Fibroblast of pulmonary artery (primary cell): ENCODE data around the gene ANO4.

Source experiments
- DNase-seq: peaks from one replicate; pipeline ENCODE4 v3.0.0-alpha.2; 2010; ENCODE audit warnings: low read depth
- H3K4me3 ChIP-seq: replicated peaks from 2 replicates; pipeline ENCODE4 v1.5.1; 2011; ENCODE audit warnings: low read depth, mild to moderate bottlenecking, control low read depth, low read length, moderate library complexity
- CTCF ChIP-seq: IDR thresholded peaks from 2 replicates; pipeline ENCODE4 v1.5.1; 2011; ENCODE audit warnings: mild to moderate bottlenecking, control low read depth, low read length, inconsistent platforms; ENCODE audit errors: missing control alignments

Gene ANO4

GRCh38 chr12:100794441-100795173, at the start of gene ANO4:
ANO4 (plus strand) TSS chr12:100794776; CDS start chr12:100901786, 107,010 bp downstream.
- no peak for DNase-seq
- no peak for TF ChIP-seq CTCF
- H3K4me3 ChIP-seq = no peak within 1 kb of the TSS

- no peak for TF ChIP-seq CTCF
- no peak for DNase-seq
- no peak overlapping the region for H3K4me3 ChIP-seq
Observed at GRCh38 chr12:100745378-100746071, 49.1 kb upstream of the ANO4 start.

- DNase-seq = peak; percentile 8
- no peak for TF ChIP-seq CTCF
- no peak overlapping the region for H3K4me3 ChIP-seq
Observed at GRCh38 chr12:100752841-100753240, 41.7 kb upstream of the ANO4 start.

- no peak for DNase-seq
- no peak for TF ChIP-seq CTCF
- H3K4me3 ChIP-seq = no peak overlapping the region
Observed at GRCh38 chr12:100753837-100754236, 40.7 kb upstream of the ANO4 start.

- H3K4me3 ChIP-seq = no peak overlapping the region
- no peak for TF ChIP-seq CTCF
- DNase-seq = no peak
Observed at GRCh38 chr12:100755186-100755585, 39.4 kb upstream of the ANO4 start.

- TF ChIP-seq CTCF = no peak
- H3K4me3 ChIP-seq = no peak overlapping the region
- no peak for DNase-seq
Observed at GRCh38 chr12:100758083-100758482, 36.5 kb upstream of the ANO4 start.

GRCh38 chr12:100767371-100767770, 27.2 kb upstream of the ANO4 start:
- TF ChIP-seq CTCF = no peak
- DNase-seq = no peak
- no peak overlapping the region for H3K4me3 ChIP-seq
